CD4-positive, alpha-beta memory T cell (primary cell): Measurements from ENCODE around the gene URI1. TPM values are rescaled to one million over a fixed set of nuclear protein-coding genes. Genes with fewer than 3 reads are reported as not detected.

Source experiments
- CTCF ChIA-PET: fragments of 350-600 bp; sonication (Branson Sonifier 250); formaldehyde crosslinking; loops from one replicate; lab custom pipeline; 2021; ENCODE audit warnings: inconsistent platforms; ENCODE audit not compliant: partially characterized antibody; lab: Charles Lee
- POLR2A ChIA-PET: fragments of 350-600 bp; sonication (Branson Sonifier 250); formaldehyde crosslinking; loops from one replicate; lab custom pipeline; 2021; ENCODE audit not compliant: partially characterized antibody; lab: Charles Lee
- DNase-seq, 5 donors: peaks; one replicate each; pipeline versions ENCODE4 v3.0.0 to v3.0.0-alpha.2; 2020 to 2022; ENCODE audit warnings: mixed read lengths in 1 of 5
- H3K27ac ChIP-seq: one replicate; pipeline ENCODE4 v1.7.0; 2013; ENCODE audit warnings: low read depth, low read length
- H3K27me3 ChIP-seq: 2 replicates; pipeline ENCODE4 v1.7.0; 2013; ENCODE audit warnings: mild to moderate bottlenecking, low read length, moderate library complexity; ENCODE audit not compliant: insufficient read depth
- H3K36me3 ChIP-seq: 2 replicates; pipeline ENCODE4 v1.7.0; 2013; ENCODE audit warnings: mild to moderate bottlenecking, low read length, moderate library complexity; ENCODE audit not compliant: insufficient read depth
- H3K4me1 ChIP-seq: 2 replicates; pipeline ENCODE4 v1.7.0; 2013; ENCODE audit warnings: mild to moderate bottlenecking, low read length, moderate library complexity; ENCODE audit not compliant: insufficient read depth
- H3K4me3 ChIP-seq, 2 donors: one replicate each; pipeline ENCODE4 v1.7.0; 2013; ENCODE audit warnings: low read length in 2 of 2, mild to moderate bottlenecking in 1 of 2
- H3K9me3 ChIP-seq, 2 donors: one replicate each; pipeline ENCODE4 v1.7.0; 2013; ENCODE audit warnings: low read length in 2 of 2, control low read depth in 1 of 2; ENCODE audit not compliant: control insufficient read depth in 1 of 2
- H3K27ac Mint-ChIP-seq, 7 donors: one replicate each; pipeline ENCODE4 v1.8.0; 2020 to 2021; ENCODE audit warnings: mixed read lengths in 7 of 7, mild to moderate bottlenecking in 6 of 7, inconsistent platforms in 3 of 7, moderate library complexity in 3 of 7
- H3K27me3 Mint-ChIP-seq, 2 donors: one replicate each; pipeline ENCODE4 v1.8.0; 2020 to 2021; ENCODE audit warnings: mixed read lengths in 2 of 2
- H3K36me3 Mint-ChIP-seq, 2 donors: one replicate each; pipeline ENCODE4 v1.8.0; 2020 to 2021; ENCODE audit warnings: mixed read lengths in 2 of 2, inconsistent platforms in 1 of 2, mild to moderate bottlenecking in 1 of 2
- H3K4me1 Mint-ChIP-seq, 4 donors: one replicate each; pipeline ENCODE4 v1.8.0; 2020 to 2021; ENCODE audit warnings: mixed read lengths in 4 of 4, mild to moderate bottlenecking in 1 of 4
- H3K4me3 Mint-ChIP-seq, 8 donors: one replicate each; pipeline ENCODE4 v1.8.0; 2020 to 2021; ENCODE audit warnings: mixed read lengths in 8 of 8, mild to moderate bottlenecking in 7 of 8, moderate library complexity in 6 of 8, inconsistent platforms in 3 of 8
- H3K9me3 Mint-ChIP-seq, 8 donors: one replicate each; pipeline ENCODE4 v1.8.0; 2020 to 2021; ENCODE audit warnings: mixed read lengths in 8 of 8, mild to moderate bottlenecking in 5 of 8, inconsistent platforms in 3 of 8, moderate library complexity in 1 of 8
- intact Hi-C: fragments of 100-400 bp; cut with micrococcal nuclease; formaldehyde crosslinking; loops from one replicate; pipeline ENCODE4 v1.15.1; 2023
- polyA plus RNA-seq, 2 donors: library from polyadenylated mRNA; unstranded; fragments of 300-500 nt; fragmentation: Illumina TruSeq; gene quantifications; one replicate each; pipeline ENCODE4 v1.2.3, GENCODE V29; 2021
- total RNA-seq, 2 experiments: library from RNA; stranded (reverse); gene quantifications; one replicate each; pipeline ENCODE4 v1.2.3, GENCODE V29; 2021

Gene URI1
- total and polyA plus RNA-seq, 4 experiments from 2014 or later: 16.6 to 95.0 (median 64.7) TPM

DNA sequence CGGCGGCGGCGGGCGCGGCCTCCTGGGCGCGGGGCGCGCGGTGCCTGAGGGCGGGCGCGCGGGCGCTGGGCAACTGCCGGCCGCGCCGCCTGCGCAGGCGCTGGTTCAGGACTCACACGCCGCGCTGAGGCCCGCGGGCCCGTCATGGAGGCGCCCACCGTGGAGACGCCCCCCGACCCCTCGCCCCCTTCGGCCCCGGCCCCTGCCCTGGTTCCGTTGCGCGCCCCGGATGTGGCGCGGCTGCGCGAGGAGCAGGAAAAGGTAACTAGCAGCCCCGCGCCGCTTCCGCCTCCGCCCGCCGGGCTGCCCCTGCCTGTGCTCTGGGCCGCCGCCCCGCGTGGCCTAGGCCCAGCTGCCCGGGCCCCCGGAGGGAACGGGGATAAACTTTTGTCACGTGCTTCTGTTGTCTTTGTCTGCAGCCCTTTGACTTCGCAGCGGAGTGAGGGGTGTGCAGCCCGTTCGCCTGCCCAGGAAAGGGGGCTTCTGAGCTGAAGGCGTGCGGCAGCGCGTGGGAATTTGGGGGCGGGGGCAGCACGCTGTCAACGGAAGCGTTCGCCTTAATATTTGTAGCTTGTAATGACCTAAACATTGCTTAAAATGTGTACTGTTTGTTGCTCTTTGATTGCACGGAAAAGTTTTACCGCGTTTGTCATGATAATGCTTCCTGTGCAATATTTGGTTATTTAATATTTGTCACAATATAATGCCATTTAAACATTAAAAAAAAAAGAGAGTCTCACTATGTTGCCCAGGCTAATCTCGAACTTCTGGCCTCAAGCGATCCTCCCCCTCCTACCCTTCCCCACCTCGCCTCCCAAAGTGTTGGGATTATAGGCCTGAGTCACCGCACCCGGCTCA lies 594 bp downstream of the URI1 start:
- peaks cover 0 to 2% (median 0%) of the 10 kb centered on the region in 8 donors for H3K9me3 Mint-ChIP-seq
- Histone ChIP-seq H3K27ac (peak overlapping the region; percentile 78), H3K36me3 (no peaks in the 10 kb centered on the region), H3K9me3 (no peaks in the 10 kb centered on the region), H3K4me1 (peaks cover 57% of the 10 kb centered on the region), H3K4me3 (peak overlapping the region; percentile 88 to 93), H3K27me3 (no peaks in the 10 kb centered on the region)
- H3K27ac Mint-ChIP-seq: peak overlapping the region; percentile 49 to 98 (median 95)
- POLR2A ChIA-PET: interaction anchor here (0.8 to 2.8 kb wide), 11 partner anchors 17 to 337 kb away, joined by 3 to 20 read pairs (median 3); partner anchors contain the start of genes C19orf12, PLEKHF1 and POP4
- CTCF ChIA-PET: interaction anchor here (1.0 to 1.6 kb wide), 5 partner anchors 22 to 332 kb away, joined by 3 to 7 read pairs (median 3); no protein-coding TSS in a partner anchor
- H3K27me3 Mint-ChIP-seq: peaks cover 0 to 5% of the 10 kb centered on the region in 2 donors
- H3K36me3 Mint-ChIP-seq: peaks cover 4 to 7% of the 10 kb centered on the region in 2 donors
- peak overlapping the region; percentile 95 to 99 (median 96) for H3K4me3 Mint-ChIP-seq
- intact Hi-C loops: loop anchor here (1.0 to 5.0 kb wide), 4 partner anchors 97 to 730 kb away; partner anchors contain the start of genes CCNE1, POP4 and UQCRFS1
- H3K4me1 Mint-ChIP-seq: peaks cover 36 to 55% (median 45%) of the 10 kb centered on the region in 4 donors
- DNase-seq: peak; percentile 74 to 81 (median 78)

DNA sequence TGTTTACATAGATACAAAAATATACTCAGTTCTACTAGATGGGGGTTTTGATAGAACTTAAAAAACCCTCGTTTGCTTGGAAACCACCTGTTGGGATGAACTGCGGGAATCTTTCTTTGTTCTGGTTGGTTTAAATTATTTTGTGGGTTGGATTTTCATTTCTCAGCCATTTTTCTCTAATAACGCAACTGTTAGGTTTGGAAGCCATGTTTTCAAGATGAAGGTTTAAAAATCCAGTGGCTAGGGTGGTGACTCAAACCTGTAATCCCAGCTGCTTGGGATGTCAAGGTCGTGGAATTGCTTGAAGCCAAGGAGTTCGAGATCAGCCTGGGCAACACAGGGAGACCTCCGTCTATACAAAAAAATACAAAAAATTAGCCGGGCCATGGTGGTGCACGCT lies 1.6 kb downstream of the URI1 start:
- ChIA-PET CTCF (no interaction called here), POLR2A (no interaction called here)
- H3K4me1 ChIP-seq: peaks cover 63% of the 10 kb centered on the region
- no peak for DNase-seq
- Mint-ChIP-seq H3K27ac (peak overlapping the region; percentile 49 to 96 (median 84)), H3K27me3 (no peaks in the 10 kb centered on the region), H3K36me3 (peaks cover 13% of the 10 kb centered on the region in 2 donors), H3K4me1 (peaks cover 42 to 65% (median 52%) of the 10 kb centered on the region in 4 donors), H3K9me3 (peaks cover 0 to 2% (median 0%) of the 10 kb centered on the region in 8 donors), H3K4me3 (peak overlapping the region; percentile 95 to 99 (median 96))
- no peaks in the 10 kb centered on the region for H3K9me3 ChIP-seq
- H3K27ac ChIP-seq: no peak overlapping the region
- H3K36me3 ChIP-seq: no peaks in the 10 kb centered on the region
- intact Hi-C loops: loop anchor here (5.0 kb wide), 1 partner anchor 731 kb away; the partner anchor contains the start of gene UQCRFS1
- no peaks in the 10 kb centered on the region for H3K27me3 ChIP-seq
- H3K4me3 ChIP-seq: peak overlapping the region; percentile 12 to 93

DNA sequence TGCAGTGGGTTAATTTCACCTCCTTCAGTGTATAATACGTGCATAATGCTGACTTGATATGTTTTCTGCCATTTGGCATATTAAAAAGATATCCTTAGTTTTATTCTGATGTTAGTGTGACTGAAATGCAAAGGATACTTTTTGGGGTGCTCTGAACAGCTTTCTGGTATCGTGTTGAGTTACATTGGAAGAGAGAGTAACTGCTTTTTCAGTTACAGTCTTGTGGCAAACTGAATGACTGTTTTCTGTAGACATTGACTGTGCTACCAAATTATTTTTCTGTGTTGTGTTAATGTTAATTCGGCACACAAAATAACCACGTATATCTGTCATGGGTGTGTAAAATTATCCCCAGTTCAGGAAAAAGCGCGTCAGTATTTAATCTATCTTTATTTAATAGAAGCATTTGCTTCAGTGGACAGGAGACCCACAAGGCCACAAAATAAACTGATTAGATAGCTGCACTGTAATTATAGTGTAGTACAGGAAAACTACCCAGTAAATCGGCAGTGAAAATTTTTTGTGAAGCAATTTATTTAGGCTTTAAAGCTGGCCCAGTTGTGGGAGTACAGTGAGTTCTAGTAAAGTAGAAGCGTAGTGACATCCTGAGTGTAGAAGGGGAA lies 2.5 kb downstream of the URI1 start:
- Mint-ChIP-seq H3K9me3 (peaks cover 0 to 2% (median 0%) of the 10 kb centered on the region in 8 donors), H3K4me3 (peak overlapping the region in 7 of 8 donors; percentile 67 to 95 (median 78)), H3K27ac (peak overlapping the region in 6 of 7 donors; percentile 18 to 76 (median 43)), H3K36me3 (peaks cover 13% of the 10 kb centered on the region in 2 donors), H3K4me1 (peaks cover 42 to 68% (median 52%) of the 10 kb centered on the region in 4 donors), H3K27me3 (no peaks in the 10 kb centered on the region)
- Histone ChIP-seq H3K9me3 (no peaks in the 10 kb centered on the region), H3K27me3 (no peaks in the 10 kb centered on the region), H3K4me3 (no peak overlapping the region), H3K4me1 (peaks cover 63% of the 10 kb centered on the region), H3K27ac (peak overlapping the region; percentile 17), H3K36me3 (no peaks in the 10 kb centered on the region)
- DNase-seq: no peak
- ChIA-PET POLR2A (interaction anchor here (1.1 to 1.2 kb wide), 2 partner anchors 10 to 338 kb away, joined by 4 to 5 read pairs; partner anchors contain the start of gene POP4), CTCF (interaction anchor here (1.4 kb wide), 1 partner anchor 22 kb away, joined by 5 read pairs; no protein-coding TSS in a partner anchor)
- intact Hi-C loops: loop anchor here (5.0 kb wide), 1 partner anchor 732 kb away; the partner anchor contains the start of gene UQCRFS1

DNA sequence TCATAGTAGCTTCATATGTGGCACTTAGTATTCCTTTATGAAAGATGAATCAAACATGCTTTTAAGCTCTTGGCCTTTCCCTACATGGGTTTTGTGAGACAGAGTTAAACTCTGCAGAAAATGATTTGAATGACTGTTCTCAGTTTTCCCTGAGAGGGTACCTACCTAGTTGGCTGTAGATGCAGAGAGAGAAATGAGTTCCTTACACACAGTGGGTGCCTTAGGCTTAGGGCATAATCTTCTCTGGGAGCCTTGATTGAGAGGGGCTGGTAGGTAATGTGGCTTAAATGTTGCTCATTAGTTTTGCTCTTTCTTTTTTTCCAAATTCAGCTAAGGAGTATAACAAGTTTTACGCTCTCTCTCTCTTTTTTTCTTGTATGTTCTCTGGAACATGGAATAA lies 3.0 kb downstream of the URI1 start:
- H3K4me3 ChIP-seq: no peak overlapping the region
- H3K4me1 Mint-ChIP-seq: peaks cover 43 to 71% (median 56%) of the 10 kb centered on the region in 4 donors

DNA sequence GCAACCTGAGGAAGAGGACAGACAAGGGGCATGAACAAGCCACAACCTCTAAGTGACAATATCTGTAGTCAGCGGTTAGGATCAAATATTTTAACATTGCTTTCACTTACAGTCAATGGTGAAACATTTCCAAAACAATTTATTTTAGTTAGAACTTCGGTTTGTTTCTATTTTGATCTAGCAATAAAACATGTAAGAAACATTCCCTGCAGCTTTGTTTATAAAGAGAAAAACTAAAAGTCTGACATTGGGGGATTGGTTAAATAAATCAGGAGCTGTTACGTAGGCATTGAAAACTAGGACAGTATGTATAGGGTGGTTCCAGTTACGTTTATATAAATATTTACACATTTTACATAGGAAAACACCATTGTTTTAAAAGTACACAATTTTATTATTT lies 3.4 kb downstream of the URI1 start:
- no peak overlapping the region for H3K4me3 ChIP-seq
- Mint-ChIP-seq H3K27me3 (no peaks in the 10 kb centered on the region), H3K4me1 (peaks cover 47 to 75% (median 60%) of the 10 kb centered on the region in 4 donors), H3K36me3 (peaks cover 16 to 18% of the 10 kb centered on the region in 2 donors), H3K4me3 (peak overlapping the region; percentile 60 to 95 (median 76)), H3K9me3 (peaks cover 0 to 2% (median 0%) of the 10 kb centered on the region in 8 donors), H3K27ac (peak overlapping the region in 6 of 7 donors; percentile 16 to 77 (median 57))
- no peaks in the 10 kb centered on the region for H3K27me3 ChIP-seq
- no peaks in the 10 kb centered on the region for H3K36me3 ChIP-seq
- peaks cover 63% of the 10 kb centered on the region for H3K4me1 ChIP-seq
- intact Hi-C loops: no loop called here
- H3K27ac ChIP-seq: peak overlapping the region; percentile 17
- CTCF ChIA-PET: interaction anchor here (1.4 kb wide), 1 partner anchor 21 kb away, joined by 5 read pairs; no protein-coding TSS in a partner anchor
- no peak for DNase-seq
- H3K9me3 ChIP-seq: no peaks in the 10 kb centered on the region
- POLR2A ChIA-PET: interaction anchor here (1.1 to 1.2 kb wide), 2 partner anchors 9 to 339 kb away, joined by 4 to 5 read pairs; partner anchors contain the start of gene POP4

More for the DNA sequence above, 3.0 kb downstream of the URI1 start:
- DNase-seq: no peak
- peak overlapping the region; percentile 60 to 95 (median 76) for H3K4me3 Mint-ChIP-seq
- Histone ChIP-seq H3K36me3 (no peaks in the 10 kb centered on the region), H3K27ac (peak overlapping the region; percentile 17), H3K9me3 (no peaks in the 10 kb centered on the region), H3K27me3 (no peaks in the 10 kb centered on the region), H3K4me1 (peaks cover 63% of the 10 kb centered on the region)
- peaks cover 0 to 2% (median 0%) of the 10 kb centered on the region in 8 donors for H3K9me3 Mint-ChIP-seq
- H3K36me3 Mint-ChIP-seq: peaks cover 13 to 18% of the 10 kb centered on the region in 2 donors
- POLR2A ChIA-PET: interaction anchor here (1.1 to 1.2 kb wide), 2 partner anchors 10 to 339 kb away, joined by 4 to 5 read pairs; partner anchors contain the start of gene POP4
- peak overlapping the region; percentile 18 to 77 (median 49) for H3K27ac Mint-ChIP-seq
- intact Hi-C loops: no loop called here
- H3K27me3 Mint-ChIP-seq: no peaks in the 10 kb centered on the region
- CTCF ChIA-PET: interaction anchor here (1.4 kb wide), 1 partner anchor 22 kb away, joined by 5 read pairs; no protein-coding TSS in a partner anchor

DNA sequence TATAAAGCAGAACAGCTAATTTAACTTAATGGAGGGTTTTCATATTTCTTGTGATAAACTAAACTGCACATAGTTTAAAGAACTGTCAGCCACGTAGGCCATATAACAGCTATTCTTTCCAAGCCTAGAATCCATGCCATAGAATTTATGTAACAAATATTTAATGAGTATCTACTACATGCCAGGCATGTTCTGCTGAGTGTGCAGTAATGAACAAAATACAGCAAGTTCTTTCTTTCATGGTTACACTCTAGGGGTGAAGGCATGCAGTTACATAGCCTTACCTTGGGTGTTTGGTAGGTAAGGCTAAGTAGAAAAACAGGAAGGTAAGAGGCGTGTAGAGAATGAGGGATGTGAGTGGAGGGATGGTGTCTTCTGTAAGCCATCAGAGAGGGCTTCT lies 4.6 kb downstream of the URI1 start:
- ChIA-PET CTCF (interaction anchor here (0.7 kb wide), 2 partner anchors 216 to 281 kb away, joined by 3 read pairs; partner anchors contain the start of gene PLEKHF1), POLR2A (no interaction called here)
- intact Hi-C loops: no loop called here
- peak overlapping the region in 7 of 8 donors; percentile 4 to 63 (median 35) for H3K4me3 Mint-ChIP-seq
- H3K36me3 Mint-ChIP-seq: peaks cover 17 to 20% of the 10 kb centered on the region in 2 donors
- no peaks in the 10 kb centered on the region for H3K9me3 Mint-ChIP-seq
- H3K27ac ChIP-seq: no peak overlapping the region
- no peaks in the 10 kb centered on the region for H3K36me3 ChIP-seq
- DNase-seq: no peak
- H3K27me3 ChIP-seq: no peaks in the 10 kb centered on the region
- peak overlapping the region in 4 of 7 donors; percentile 2 to 8 (median 6) for H3K27ac Mint-ChIP-seq
- H3K4me3 ChIP-seq: no peak overlapping the region
- H3K4me1 Mint-ChIP-seq: peaks cover 53 to 80% (median 67%) of the 10 kb centered on the region in 4 donors
- no peaks in the 10 kb centered on the region for H3K27me3 Mint-ChIP-seq
- peaks cover 56% of the 10 kb centered on the region for H3K4me1 ChIP-seq
- H3K9me3 ChIP-seq: no peaks in the 10 kb centered on the region
